ENCODE results near the gene CBFB.
"Not testable (repeated sequence)": the region's sequence is repeated elsewhere in the genome, so short reads cannot be mapped to it uniquely, and the experiment has no call there.

Gene CBFB

DNA sequence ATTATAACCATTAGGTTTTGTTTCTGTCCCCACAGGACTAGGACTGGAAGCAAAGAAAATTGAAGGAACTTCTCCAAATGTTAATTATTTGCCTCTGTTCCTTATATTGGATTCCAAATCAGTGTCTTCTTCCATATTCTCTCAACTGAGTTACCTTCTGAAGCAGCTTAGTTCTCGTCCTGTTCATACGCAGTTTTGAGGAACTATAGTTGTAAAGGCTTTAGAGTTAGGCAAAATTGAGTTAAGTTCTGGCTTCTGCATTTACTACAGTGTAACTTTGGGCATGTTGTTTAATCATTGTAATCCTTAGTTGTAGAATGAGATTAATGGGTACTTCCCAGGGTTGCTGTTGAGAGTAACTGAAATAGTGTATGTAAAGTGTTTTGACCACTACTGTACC, 11.2 kb downstream of the CBFB start:
- no peak overlapping the region for H3K4me3 ChIP-seq (ENCODE audit: low read depth, low read length)
- TF ChIP-seq, protein P1, sequence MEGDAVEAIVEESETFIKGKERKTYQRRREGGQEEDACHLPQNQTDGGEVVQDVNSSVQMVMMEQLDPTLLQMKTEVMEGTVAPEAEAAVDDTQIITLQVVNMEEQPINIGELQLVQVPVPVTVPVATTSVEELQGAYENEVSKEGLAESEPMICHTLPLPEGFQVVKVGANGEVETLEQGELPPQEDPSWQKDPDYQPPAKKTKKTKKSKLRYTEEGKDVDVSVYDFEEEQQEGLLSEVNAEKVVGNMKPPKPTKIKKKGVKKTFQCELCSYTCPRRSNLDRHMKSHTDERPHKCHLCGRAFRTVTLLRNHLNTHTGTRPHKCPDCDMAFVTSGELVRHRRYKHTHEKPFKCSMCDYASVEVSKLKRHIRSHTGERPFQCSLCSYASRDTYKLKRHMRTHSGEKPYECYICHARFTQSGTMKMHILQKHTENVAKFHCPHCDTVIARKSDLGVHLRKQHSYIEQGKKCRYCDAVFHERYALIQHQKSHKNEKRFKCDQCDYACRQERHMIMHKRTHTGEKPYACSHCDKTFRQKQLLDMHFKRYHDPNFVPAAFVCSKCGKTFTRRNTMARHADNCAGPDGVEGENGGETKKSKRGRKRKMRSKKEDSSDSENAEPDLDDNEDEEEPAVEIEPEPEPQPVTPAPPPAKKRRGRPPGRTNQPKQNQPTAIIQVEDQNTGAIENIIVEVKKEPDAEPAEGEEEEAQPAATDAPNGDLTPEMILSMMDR (IDR thresholded peaks at IDR 0.05; ENCODE audit: insufficient read depth, low read depth, low read length, missing control alignments), result no peak
- no peak for DNase-seq (ENCODE audit: low read depth)

DNA sequence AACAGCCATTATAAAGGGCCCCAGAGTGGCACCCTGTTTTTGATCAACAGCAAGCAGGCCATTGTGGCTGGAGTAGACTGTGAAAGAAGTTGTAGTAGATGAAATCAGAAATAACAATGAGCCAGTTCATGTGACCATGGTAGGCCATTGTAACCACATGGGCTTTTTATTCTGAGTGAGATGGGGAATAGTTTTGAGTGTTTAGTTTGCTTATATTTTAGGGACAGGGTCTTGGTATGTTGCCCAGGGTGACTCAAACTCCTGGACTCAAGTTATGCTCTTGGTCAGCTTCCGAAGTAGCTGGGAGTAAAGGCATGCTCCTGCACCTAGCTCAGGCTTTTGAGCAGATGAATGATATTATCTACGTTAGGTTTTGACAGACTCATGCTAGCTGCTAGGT, 12.0 kb downstream of the CBFB start:
- DNase-seq (ENCODE audit: low read depth), result no peak

DNA sequence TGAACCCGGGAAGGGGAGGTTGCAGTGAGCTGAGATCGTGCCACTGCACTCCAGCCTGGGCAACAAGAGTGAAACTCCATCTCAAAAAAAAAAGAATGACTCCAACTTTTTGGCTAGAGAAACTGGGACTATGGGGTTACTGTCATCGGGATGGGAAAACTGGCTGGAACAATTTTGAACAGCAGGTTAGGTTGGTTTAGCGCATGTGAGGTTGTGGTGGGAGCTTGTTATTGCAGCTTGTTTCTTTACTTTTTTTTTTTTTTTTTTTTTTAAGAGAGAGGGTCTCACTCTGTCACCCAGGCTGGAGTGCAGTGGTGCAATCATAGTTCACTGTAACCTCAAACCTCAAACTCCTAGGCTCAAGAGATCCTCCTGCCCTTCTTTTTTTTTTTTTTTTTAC, 12.6 kb downstream of the CBFB start:
- not testable (repeated sequence) for H3K4me3 ChIP-seq (ENCODE audit: low read depth, low read length); DNase-seq (ENCODE audit: low read depth)

More for the DNA sequence above, 12.0 kb downstream of the CBFB start:
- H3K4me3 ChIP-seq (ENCODE audit: low read depth, low read length), result no peak overlapping the region
- TF ChIP-seq, protein P1 (IDR thresholded peaks at IDR 0.05; ENCODE audit: insufficient read depth, low read depth, low read length, missing control alignments), result no peak

DNA sequence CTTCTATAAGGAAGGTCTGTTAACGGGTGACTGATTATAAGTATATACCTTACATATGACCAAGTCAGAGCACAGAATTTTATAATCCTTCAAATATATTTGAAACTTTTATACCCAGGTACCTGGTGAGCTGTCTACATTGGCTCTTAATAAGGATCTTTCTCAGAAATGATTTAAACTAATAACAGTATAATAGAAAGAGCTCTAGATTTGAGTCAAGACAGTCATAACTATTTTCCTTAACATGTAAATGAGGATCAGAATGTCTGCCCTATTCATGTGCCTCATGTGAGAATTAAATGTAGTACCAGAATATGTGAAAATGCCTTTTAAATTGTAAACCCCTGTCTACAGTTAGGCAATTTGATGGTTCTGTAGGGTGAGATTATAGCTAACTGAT, 14.5 kb downstream of the CBFB start:
- no peak for DNase-seq (ENCODE audit: low read depth)
- H3K4me3 ChIP-seq (ENCODE audit: low read depth, low read length), result no peak overlapping the region
- TF ChIP-seq, protein P1 (IDR thresholded peaks at IDR 0.05; ENCODE audit: insufficient read depth, low read depth, low read length, missing control alignments), result no peak

DNA sequence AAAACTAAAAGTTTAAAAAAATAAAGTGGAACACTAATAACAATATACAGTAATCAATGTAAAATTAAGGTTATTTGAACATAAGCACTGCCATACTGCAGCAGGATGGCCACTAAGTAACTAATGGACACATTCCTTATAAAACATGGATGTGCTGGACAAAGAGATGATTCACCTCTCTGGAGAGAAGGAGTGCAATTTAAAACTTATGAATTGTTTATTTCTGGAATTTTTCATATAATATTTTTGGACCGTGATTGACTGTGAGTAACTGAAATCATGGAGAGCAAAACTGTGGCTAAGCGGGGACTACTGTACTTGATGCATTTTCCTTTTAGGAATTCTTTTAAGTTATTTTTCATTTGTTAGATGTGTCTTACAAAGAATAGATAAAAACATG, 21.8 kb downstream of the CBFB start:
- no peak for DNase-seq (ENCODE audit: low read depth)
- no peak overlapping the region for H3K4me3 ChIP-seq (ENCODE audit: low read depth, low read length)
- TF ChIP-seq, protein P1 (IDR thresholded peaks at IDR 0.05; ENCODE audit: insufficient read depth, low read depth, low read length, missing control alignments), result no peak

DNA sequence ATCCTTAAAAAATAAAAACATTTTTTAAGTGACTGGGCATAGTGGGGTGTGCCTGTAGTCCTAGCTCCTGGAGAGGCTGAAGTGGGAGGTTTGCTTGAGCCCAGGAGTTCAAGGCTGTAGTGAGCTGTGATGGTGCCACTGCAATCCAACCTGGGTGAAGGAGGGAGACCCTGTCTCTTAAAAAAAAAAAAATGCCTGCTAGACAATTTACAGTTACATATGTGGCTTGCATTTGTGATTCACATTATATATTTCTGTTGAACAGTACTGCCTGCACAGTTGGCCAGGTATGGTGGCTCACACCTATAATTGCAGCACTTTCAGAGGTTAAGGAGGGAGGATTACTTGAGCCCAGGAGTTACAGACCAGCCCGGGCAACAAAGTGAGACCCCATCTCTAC, 23.4 kb downstream of the CBFB start:
- TF ChIP-seq, protein P1 (IDR thresholded peaks at IDR 0.05; ENCODE audit: insufficient read depth, low read depth, low read length, missing control alignments), result no peak
- H3K4me3 ChIP-seq (ENCODE audit: low read depth, low read length), result no peak overlapping the region
- DNase-seq (ENCODE audit: low read depth), result no peak

DNA sequence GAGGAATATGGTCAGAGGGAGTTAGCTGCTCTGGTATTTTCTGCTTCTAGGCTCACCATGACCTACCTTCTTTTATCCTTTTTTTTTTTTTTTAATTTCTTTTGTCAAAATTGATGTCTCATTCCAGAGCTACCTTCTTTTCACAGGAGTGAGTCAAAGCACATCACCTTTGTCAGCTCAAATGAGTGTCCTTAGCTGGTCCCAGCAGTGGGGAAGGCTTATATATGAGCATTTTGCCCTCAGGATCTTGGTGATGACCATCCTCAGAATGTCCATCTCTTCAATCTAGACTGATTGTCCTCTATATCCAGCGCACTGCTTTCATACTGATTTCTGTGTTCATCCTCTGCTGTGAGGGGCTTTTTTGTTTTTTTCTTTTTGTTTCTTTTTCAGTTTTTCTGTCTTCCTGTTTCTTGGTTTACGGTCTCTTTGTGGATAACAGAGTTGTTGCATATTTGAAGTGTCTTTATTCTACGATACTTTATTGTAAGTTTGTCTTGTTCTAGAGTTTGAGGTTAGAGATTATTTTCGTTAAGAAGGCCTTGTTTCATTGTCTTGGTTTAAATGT, 24.9 kb downstream of the CBFB start:
- H3K4me3 ChIP-seq (ENCODE audit: low read depth, low read length), result no peak overlapping the region
- TF ChIP-seq, protein P1 (IDR thresholded peaks at IDR 0.05; ENCODE audit: insufficient read depth, low read depth, low read length, missing control alignments), result no peak
- no peak for DNase-seq (ENCODE audit: low read depth)

All from GM12865 (cell line).